SK-N-SH (cell line): Measurements from ENCODE around the gene NHS. TPM values are rescaled to one million over a fixed set of nuclear protein-coding genes. Genes with fewer than 3 reads are reported as not detected.

Experiments
- CTCF ChIA-PET: fragments of 300-600, 350-600 bp; formaldehyde crosslinking; extraction: SDS; loops from one replicate; lab custom pipeline; 2021; lab: Yijun Ruan, JAX
- POLR2A ChIA-PET: fragments of 350-600 bp; sonication (Branson Sonifier 250); formaldehyde crosslinking; extraction: SDS; loops from one replicate; lab custom pipeline; 2020; ENCODE audit warnings: antibody characterized with exemption, inconsistent platforms; lab: Yijun Ruan, JAX
- DNase-seq: peaks from one replicate; pipeline ENCODE4 v3.0.0; 2012
- H2AFZ ChIP-seq: fragments of 200-600 bp; sonication (generic); 2 replicates; pipeline ENCODE4 v1.8.1; 2016; ENCODE audit warnings: antibody characterized with exemption, mild to moderate bottlenecking, low read depth
- H3F3A ChIP-seq: fragments of 200-600 bp; sonication (generic); replicated peaks from 2 replicates; pipeline ENCODE3; 2016; ENCODE audit warnings: antibody characterized with exemption, mild to moderate bottlenecking; ENCODE audit not compliant: insufficient read depth
- H3K27ac ChIP-seq, 2 experiments: fragments of 200-500 bp in 1 of 2; fragments of 200-600 bp in 1 of 2; sonication (Bioruptor generic) in 1 of 2; sonication (generic), shearing (Covaris generic) in 1 of 2; 2 replicates each; pipeline versions ENCODE4 v1.5.1 to v1.6.1; 2014 to 2016; ENCODE audit warnings: low read depth in 2 of 2, inconsistent platforms in 1 of 2, low read length in 1 of 2, mild to moderate bottlenecking in 1 of 2, mixed read lengths in 1 of 2
- H3K27me3 ChIP-seq: fragments of 200-600 bp; sonication (generic), shearing (Covaris generic); 2 replicates; pipeline ENCODE4 v1.6.1; 2016; ENCODE audit warnings: mixed run types; ENCODE audit not compliant: insufficient read depth
- H3K36me3 ChIP-seq, 2 experiments: fragments of 200-500 bp in 1 of 2; fragments of 200-600 bp in 1 of 2; sonication (Bioruptor generic) in 1 of 2; sonication (generic) in 1 of 2; replicated peaks in 1 of 2; 2 replicates each; pipeline versions ENCODE3 to v1.5.1; 2014 to 2016; ENCODE audit warnings: low read length in 1 of 2, mild to moderate bottlenecking in 1 of 2; ENCODE audit not compliant: insufficient read depth in 2 of 2, control insufficient read depth in 1 of 2
- H3K4me1 ChIP-seq, 2 experiments: fragments of 200-500 bp in 1 of 2; fragments of 200-600 bp in 1 of 2; sonication (Bioruptor generic) in 1 of 2; sonication (generic), shearing (Covaris generic) in 1 of 2; 2 replicates each; pipeline versions ENCODE4 v1.5.1 to v1.6.1; 2014 to 2016; ENCODE audit warnings: low read depth in 1 of 2, low read length in 1 of 2, mixed run types in 1 of 2; ENCODE audit not compliant: insufficient read depth in 2 of 2, control insufficient read depth in 1 of 2
- H3K4me2 ChIP-seq: fragments of 200-600 bp; sonication (generic), shearing (Covaris generic); 2 replicates; pipeline ENCODE4 v1.6.1; 2017; ENCODE audit warnings: mixed run types
- H3K4me3 ChIP-seq, 2 experiments: fragments of 200-500 bp in 1 of 2; fragments of 200-600 bp in 1 of 2; sonication (Bioruptor generic) in 1 of 2; sonication (generic), shearing (Covaris generic) in 1 of 2; 2 replicates each; pipeline versions ENCODE4 v1.5.1 to v1.8.1; 2014 to 2016; ENCODE audit warnings: low read depth in 2 of 2, inconsistent platforms in 1 of 2, low read length in 1 of 2, mild to moderate bottlenecking in 1 of 2, mixed read lengths in 1 of 2, moderate library complexity in 1 of 2
- H3K79me2 ChIP-seq: fragments of 200-600 bp; sonication (generic); 2 replicates; pipeline ENCODE4 v1.8.1; 2017; ENCODE audit warnings: mild to moderate bottlenecking; ENCODE audit not compliant: insufficient read depth
- H3K9ac ChIP-seq: fragments of 200-600 bp; sonication (generic); 2 replicates; pipeline ENCODE4 v1.6.1; 2017; ENCODE audit warnings: mixed run types
- H3K9me2 ChIP-seq: fragments of 200-600 bp; sonication (generic); 2 replicates; pipeline ENCODE4 v1.6.1; 2017; ENCODE audit warnings: mixed run types
- H3K9me3 ChIP-seq: fragments of 200-600 bp; sonication (generic); 2 replicates; pipeline ENCODE4 v1.6.1; 2017; ENCODE audit warnings: mixed run types, mild to moderate bottlenecking, moderate library complexity
- H4K20me1 ChIP-seq: fragments of 200-600 bp; sonication (generic); 2 replicates; pipeline ENCODE4 v1.6.1; 2017; ENCODE audit warnings: mild to moderate bottlenecking, mixed run types; ENCODE audit not compliant: insufficient read depth
- CHD2 ChIP-seq: fragments of 150-350 bp; IDR thresholded peaks from 2 replicates; pipeline ENCODE4 v1.6.1; 2018; ENCODE audit warnings: low read length; ENCODE audit not compliant: partially characterized antibody
- ELF1 ChIP-seq: IDR thresholded peaks from 2 replicates; pipeline ENCODE4 v1.4.0; 2012
- FOXM1 ChIP-seq: IDR thresholded peaks from 2 replicates; pipeline ENCODE4 v1.4.0; 2012; ENCODE audit warnings: low read depth, mild to moderate bottlenecking
- MEF2A ChIP-seq: IDR thresholded peaks from 2 replicates; pipeline ENCODE4 v1.4.0; 2012; ENCODE audit warnings: low read depth, borderline replicate concordance
- MXI1 ChIP-seq: IDR thresholded peaks from 2 replicates; pipeline ENCODE4 v1.6.1; 2012; ENCODE audit warnings: mild to moderate bottlenecking, low read depth, low read length, improper control_type of control experiment
- POLR2AphosphoS5 ChIP-seq: IDR thresholded peaks from 2 replicates; pipeline ENCODE4 v1.6.1; 2012; ENCODE audit warnings: low read depth, low read length
- RAD21 ChIP-seq: IDR thresholded peaks from 2 replicates; pipeline ENCODE4 v1.6.1; 2012; ENCODE audit warnings: mild to moderate bottlenecking, low read length
- RFX5 ChIP-seq: IDR thresholded peaks from 2 replicates; pipeline ENCODE4 v1.6.1; 2012; ENCODE audit warnings: mild to moderate bottlenecking, improper control_type of control experiment, low read length
- RXRA ChIP-seq: IDR thresholded peaks from 2 replicates; pipeline ENCODE4 v1.4.0; 2012; ENCODE audit warnings: low read depth, mild to moderate bottlenecking, borderline replicate concordance
- SIN3A ChIP-seq: IDR thresholded peaks from 2 replicates; pipeline ENCODE4 v1.6.1; 2012; ENCODE audit warnings: low read depth, mild to moderate bottlenecking, low read length, moderate library complexity, borderline replicate concordance
- SMC3 ChIP-seq: IDR thresholded peaks from 2 replicates; pipeline ENCODE4 v1.6.1; 2012; ENCODE audit warnings: low read depth, low read length, improper control_type of control experiment
- TCF12 ChIP-seq: IDR thresholded peaks from 2 replicates; pipeline ENCODE4 v1.4.0; 2012
- YY1 ChIP-seq: IDR thresholded peaks from 2 replicates; pipeline ENCODE4 v1.4.0; 2012; ENCODE audit warnings: low read depth, mild to moderate bottlenecking
- WGBS: methylation state at CpG from one replicate; pipeline ENCODE4 v1.1.6; 2017; ENCODE audit warnings: low lambda C conversion rate; 5-methylcytosine and 5-hydroxymethylcytosine counted together
- polyA plus RNA-seq, 3 experiments: library from polyadenylated mRNA; depleted of rRNA; stranded (reverse); fragments of >200 nt; gene quantifications; 2 replicates each; pipeline ENCODE4 v1.2.3, GENCODE V29; 2012
- TF ChIP-seq, protein P1 (sequence below): IDR thresholded peaks from 2 replicates; pipeline ENCODE4 v1.6.1; 2012; ENCODE audit warnings: mild to moderate bottlenecking, low read depth, low read length, moderate library complexity
- TF ChIP-seq, protein P2 (sequence below): IDR thresholded peaks from 2 replicates; pipeline ENCODE4 v1.4.0; 2012; ENCODE audit warnings: low read depth, borderline replicate concordance
- TF ChIP-seq, protein P3 (sequence below): fragments of 150-350 bp; IDR thresholded peaks from 2 replicates; pipeline ENCODE4 v1.6.1; 2017; ENCODE audit warnings: antibody characterized with exemption, low read length, low read depth, borderline replicate concordance

Gene NHS
- polyA plus RNA-seq, 1 of the 3 experiments (the other 2 are of a cell fraction), result 1.0 TPM

DNA sequence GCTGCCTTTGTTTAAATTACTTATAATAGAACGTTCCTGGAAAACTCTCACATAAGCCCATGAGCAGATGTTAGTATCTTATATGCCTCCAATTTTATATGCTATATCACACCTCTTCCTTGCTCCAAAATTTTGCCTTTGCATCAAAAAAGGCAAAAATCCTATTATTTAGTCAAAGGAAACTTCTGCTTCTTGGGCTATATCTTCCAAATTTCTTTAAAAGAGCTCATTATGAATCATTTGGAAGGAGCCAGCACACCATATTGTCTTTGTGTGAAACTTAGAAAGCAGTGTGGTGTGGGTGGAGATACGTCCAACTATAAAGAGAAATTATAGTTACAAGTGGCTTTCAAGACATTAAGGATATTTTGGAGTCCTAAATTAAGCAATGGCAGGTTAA lies 35.7 kb downstream of the NHS start:
- Histone ChIP-seq H3K36me3 (no peaks in the 10 kb centered on the region), H4K20me1 (no peaks in the 10 kb centered on the region), H3F3A (peaks cover 12% of the 10 kb centered on the region), H3K27me3 (no peaks in the 10 kb centered on the region), H3K9me3 (no peaks in the 10 kb centered on the region), H3K9me2 (no peaks in the 10 kb centered on the region), H3K27ac (no peak overlapping the region), H3K4me1 (peaks cover 7 to 9% of the 10 kb centered on the region in 2 experiments; a peak in 2 of 4 replicates), H3K4me2 (no peak overlapping the region), H2AFZ (no peak overlapping the region), H3K4me3 (no peak overlapping the region), H3K9ac (no peak overlapping the region), H3K79me2 (no peaks in the 10 kb centered on the region; the same call in 1 of the 2 replicates)
- TF ChIP-seq RAD21 (no peak), FOXM1 (no peak), CHD2 (no peak), YY1 (no peak)
- TF ChIP-seq, protein P1, sequence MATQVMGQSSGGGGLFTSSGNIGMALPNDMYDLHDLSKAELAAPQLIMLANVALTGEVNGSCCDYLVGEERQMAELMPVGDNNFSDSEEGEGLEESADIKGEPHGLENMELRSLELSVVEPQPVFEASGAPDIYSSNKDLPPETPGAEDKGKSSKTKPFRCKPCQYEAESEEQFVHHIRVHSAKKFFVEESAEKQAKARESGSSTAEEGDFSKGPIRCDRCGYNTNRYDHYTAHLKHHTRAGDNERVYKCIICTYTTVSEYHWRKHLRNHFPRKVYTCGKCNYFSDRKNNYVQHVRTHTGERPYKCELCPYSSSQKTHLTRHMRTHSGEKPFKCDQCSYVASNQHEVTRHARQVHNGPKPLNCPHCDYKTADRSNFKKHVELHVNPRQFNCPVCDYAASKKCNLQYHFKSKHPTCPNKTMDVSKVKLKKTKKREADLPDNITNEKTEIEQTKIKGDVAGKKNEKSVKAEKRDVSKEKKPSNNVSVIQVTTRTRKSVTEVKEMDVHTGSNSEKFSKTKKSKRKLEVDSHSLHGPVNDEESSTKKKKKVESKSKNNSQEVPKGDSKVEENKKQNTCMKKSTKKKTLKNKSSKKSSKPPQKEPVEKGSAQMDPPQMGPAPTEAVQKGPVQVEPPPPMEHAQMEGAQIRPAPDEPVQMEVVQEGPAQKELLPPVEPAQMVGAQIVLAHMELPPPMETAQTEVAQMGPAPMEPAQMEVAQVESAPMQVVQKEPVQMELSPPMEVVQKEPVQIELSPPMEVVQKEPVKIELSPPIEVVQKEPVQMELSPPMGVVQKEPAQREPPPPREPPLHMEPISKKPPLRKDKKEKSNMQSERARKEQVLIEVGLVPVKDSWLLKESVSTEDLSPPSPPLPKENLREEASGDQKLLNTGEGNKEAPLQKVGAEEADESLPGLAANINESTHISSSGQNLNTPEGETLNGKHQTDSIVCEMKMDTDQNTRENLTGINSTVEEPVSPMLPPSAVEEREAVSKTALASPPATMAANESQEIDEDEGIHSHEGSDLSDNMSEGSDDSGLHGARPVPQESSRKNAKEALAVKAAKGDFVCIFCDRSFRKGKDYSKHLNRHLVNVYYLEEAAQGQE, result no peak
- TF ChIP-seq, protein P2, sequence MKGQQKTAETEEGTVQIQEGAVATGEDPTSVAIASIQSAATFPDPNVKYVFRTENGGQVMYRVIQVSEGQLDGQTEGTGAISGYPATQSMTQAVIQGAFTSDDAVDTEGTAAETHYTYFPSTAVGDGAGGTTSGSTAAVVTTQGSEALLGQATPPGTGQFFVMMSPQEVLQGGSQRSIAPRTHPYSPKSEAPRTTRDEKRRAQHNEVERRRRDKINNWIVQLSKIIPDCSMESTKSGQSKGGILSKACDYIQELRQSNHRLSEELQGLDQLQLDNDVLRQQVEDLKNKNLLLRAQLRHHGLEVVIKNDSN, result no peak
- ChIA-PET POLR2A (no interaction called here), CTCF (interaction anchor here (1.6 kb wide), 1 partner anchor 39 kb away, joined by 3 read pairs; no protein-coding TSS in a partner anchor)
- no peak for DNase-seq
- whole genome bisulfite sequencing, result 59% methylated on average over 2 of the region's 2 CpGs

DNA sequence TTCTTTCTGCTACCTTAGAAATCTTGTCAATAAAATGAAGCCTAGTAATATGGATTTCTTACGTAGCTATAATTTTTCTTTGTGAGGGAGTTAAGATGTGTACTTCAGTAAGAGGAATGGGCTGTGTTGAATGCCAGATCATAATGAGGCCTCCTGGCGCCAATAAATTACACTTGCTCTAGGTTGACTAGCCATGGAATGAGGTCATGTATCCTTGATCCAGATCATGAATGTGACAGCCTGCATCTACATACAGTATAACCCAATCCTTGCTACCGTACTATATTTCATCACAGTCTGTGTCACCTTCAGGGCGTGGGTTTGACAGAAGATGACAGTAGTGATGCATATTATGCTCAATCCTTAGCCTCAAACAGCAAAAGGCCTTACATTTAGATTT lies 36.2 kb downstream of the NHS start:
- peaks cover 7 to 9% of the 10 kb centered on the region in 2 experiments; a peak in 2 of 4 replicates for H3K4me1 ChIP-seq
- H2AFZ ChIP-seq, result no peak overlapping the region
- H3F3A ChIP-seq, result peaks cover 12% of the 10 kb centered on the region
- no peaks in the 10 kb centered on the region for H4K20me1 ChIP-seq
- no peak overlapping the region for H3K27ac ChIP-seq
- 50% methylated on average over 4 of the region's 4 CpGs for WGBS
- H3K9ac ChIP-seq, result no peak overlapping the region
- ChIA-PET POLR2A (no interaction called here), CTCF (interaction anchor here (1.6 kb wide), 1 partner anchor 39 kb away, joined by 3 read pairs; no protein-coding TSS in a partner anchor)
- peaks cover 2% of the 10 kb centered on the region; the same call in 1 of the 2 replicates for H3K79me2 ChIP-seq
- H3K27me3 ChIP-seq, result no peaks in the 10 kb centered on the region
- no peaks in the 10 kb centered on the region for H3K36me3 ChIP-seq
- H3K9me2 ChIP-seq, result no peaks in the 10 kb centered on the region
- H3K4me2 ChIP-seq, result no peak overlapping the region
- no peak overlapping the region for H3K4me3 ChIP-seq
- no peaks in the 10 kb centered on the region for H3K9me3 ChIP-seq
- TF ChIP-seq SIN3A (no peak), TCF12 (no peak), SMC3 (no peak), RFX5 (no peak), MXI1 (no peak), MEF2A (no peak), RXRA (no peak), YY1 (no peak), POLR2AphosphoS5 (no peak), ELF1 (no peak)
- TF ChIP-seq, protein P3, sequence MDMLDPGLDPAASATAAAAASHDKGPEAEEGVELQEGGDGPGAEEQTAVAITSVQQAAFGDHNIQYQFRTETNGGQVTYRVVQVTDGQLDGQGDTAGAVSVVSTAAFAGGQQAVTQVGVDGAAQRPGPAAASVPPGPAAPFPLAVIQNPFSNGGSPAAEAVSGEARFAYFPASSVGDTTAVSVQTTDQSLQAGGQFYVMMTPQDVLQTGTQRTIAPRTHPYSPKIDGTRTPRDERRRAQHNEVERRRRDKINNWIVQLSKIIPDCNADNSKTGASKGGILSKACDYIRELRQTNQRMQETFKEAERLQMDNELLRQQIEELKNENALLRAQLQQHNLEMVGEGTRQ, result no peak
- TF ChIP-seq, protein P1, result no peak
- TF ChIP-seq, all 33 proteins: peak for 0
- DNase-seq, result no peak
